Stomach (tissue), 9 donors: ENCODE results near the gene CCDC18. TPM values are rescaled to one million over a fixed set of nuclear protein-coding genes. Genes with fewer than 3 reads are reported as not detected.

ENCODE experiments used
- DNase-seq, 2 donors: peaks; one replicate each; pipeline versions ENCODE4 v3.0.0 to v3.0.0-alpha.2; 2013 to 2019
- H3K27ac ChIP-seq, 5 donors: fragments of 200-600 bp in 4 of 5; sonication (generic) in 4 of 5; one replicate each; pipeline ENCODE4 v1.5.1; 2013 to 2019; ENCODE audit warnings: mild to moderate bottlenecking in 1 of 5, moderate library complexity in 1 of 5
- H3K27me3 ChIP-seq, 3 donors: fragments of 200-600 bp; sonication (generic); one replicate each; pipeline ENCODE4 v1.5.1; 2017 to 2019; ENCODE audit warnings: mixed run types in 1 of 3
- H3K36me3 ChIP-seq, 4 donors: fragments of 200-600 bp; sonication (generic); 1 replicate in 3 of 4; 2 replicates in 1 of 4; pipeline ENCODE4 v1.5.1; 2016 to 2019
- H3K4me1 ChIP-seq, 4 donors: fragments of 200-600 bp; sonication (generic); one replicate each; pipeline ENCODE4 v1.5.1; 2016 to 2019
- H3K4me3 ChIP-seq, 4 donors: fragments of 200-600 bp; sonication (generic) in 3 of 4; one replicate each; pipeline ENCODE4 v1.5.1; 2016 to 2019; ENCODE audit warnings: mild to moderate bottlenecking in 1 of 4
- H3K9me3 ChIP-seq, 4 donors: fragments of 200-600 bp; sonication (generic); one replicate each; pipeline ENCODE4 v1.5.1; 2016 to 2019
- EP300 ChIP-seq: sonication (generic); formaldehyde crosslinking; IDR thresholded peaks from one replicate; pipeline ENCODE4 v1.6.1; 2017; ENCODE audit warnings: antibody characterized with exemption
- POLR2A ChIP-seq, 4 donors: fragments of 450-650 bp; IDR thresholded peaks; one replicate each; pipeline ENCODE4 v1.6.1; 2016; ENCODE audit warnings: antibody characterized with exemption in 4 of 4, control low read depth in 2 of 4, mild to moderate bottlenecking in 1 of 4, moderate library complexity in 1 of 4
- POLR2AphosphoS5 ChIP-seq, 3 donors: sonication (generic); formaldehyde crosslinking; IDR thresholded peaks; one replicate each; pipeline ENCODE4 v1.6.1; 2016; ENCODE audit warnings: antibody characterized with exemption in 3 of 3
- WGBS, 5 donors: extraction: QIAGEN DNeasy Blood & Tissue Kit in 3 of 5; methylation state at CpG; one replicate each; pipeline versions ENCODE4 v1.1.5 to v1.1.7; 2013 to 2018; 5-methylcytosine and 5-hydroxymethylcytosine counted together
- intact Hi-C: fragments of 100-400 bp; cut with DNase I; formaldehyde crosslinking; loops from one replicate; pipeline ENCODE4 v1.15.1; 2023; ENCODE audit warnings: low total_unique reads
- polyA plus RNA-seq, 3 donors: library from polyadenylated mRNA; stranded (reverse); fragments of 200-250 nt; gene quantifications; one replicate each; pipeline ENCODE4 v1.2.3, GENCODE V29; 2013
- total RNA-seq, 5 donors: library from RNA; depleted of rRNA; stranded (reverse); fragments of >200 nt; gene quantifications; one replicate each; pipeline versions ENCODE4 v1.1.0 to v1.2.3, GENCODE V29; 2014 to 2016
- TF ChIP-seq, protein P1 (sequence below), 7 experiments: fragments of 450-650 bp in 4 of 7; fragments of 200-600 bp in 3 of 7; sonication (generic) in 3 of 7; IDR thresholded peaks; one replicate each; pipeline ENCODE4 v1.5.1; 2016 to 2019; ENCODE audit warnings: antibody characterized with exemption in 7 of 7, control low read depth in 2 of 7, mild to moderate bottlenecking in 1 of 7
- donor health status: healthy with polysubstance abuse.
- donor health status: Bipolar disorder and iron deficiency.
- donor health status: healthy.

Gene CCDC18
- total and polyA plus RNA-seq, 8 donors: 0.31 to 50.4 (median 4.2) TPM

DNA sequence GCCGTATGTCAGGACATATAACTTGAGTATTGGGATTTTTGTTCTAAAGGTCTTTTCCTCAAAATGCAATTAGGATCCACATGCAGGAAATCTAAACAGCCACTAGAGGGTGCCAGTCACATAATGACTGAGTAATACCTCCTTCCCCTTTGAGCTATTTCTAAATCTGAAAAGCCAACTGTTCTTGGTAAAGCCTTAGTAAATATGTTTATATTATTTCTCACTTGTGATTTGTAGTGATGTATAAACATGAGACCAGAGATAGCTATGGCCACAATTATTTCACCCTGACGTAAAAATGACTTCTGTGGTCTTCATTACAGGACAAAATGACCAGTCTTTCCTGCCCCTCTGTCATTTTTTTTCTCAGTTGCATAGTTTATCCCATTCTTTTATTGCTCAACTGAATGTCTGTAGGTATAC lies 124.2 kb downstream of the CCDC18 start:
- TF ChIP-seq EP300 (no peak), POLR2A (IDR thresholded peaks at IDR 0.05) (no peak), POLR2AphosphoS5 (IDR thresholded peaks at IDR 0.05) (peak in 1 of 3 donors; percentile 41)
- TF ChIP-seq, protein P1, sequence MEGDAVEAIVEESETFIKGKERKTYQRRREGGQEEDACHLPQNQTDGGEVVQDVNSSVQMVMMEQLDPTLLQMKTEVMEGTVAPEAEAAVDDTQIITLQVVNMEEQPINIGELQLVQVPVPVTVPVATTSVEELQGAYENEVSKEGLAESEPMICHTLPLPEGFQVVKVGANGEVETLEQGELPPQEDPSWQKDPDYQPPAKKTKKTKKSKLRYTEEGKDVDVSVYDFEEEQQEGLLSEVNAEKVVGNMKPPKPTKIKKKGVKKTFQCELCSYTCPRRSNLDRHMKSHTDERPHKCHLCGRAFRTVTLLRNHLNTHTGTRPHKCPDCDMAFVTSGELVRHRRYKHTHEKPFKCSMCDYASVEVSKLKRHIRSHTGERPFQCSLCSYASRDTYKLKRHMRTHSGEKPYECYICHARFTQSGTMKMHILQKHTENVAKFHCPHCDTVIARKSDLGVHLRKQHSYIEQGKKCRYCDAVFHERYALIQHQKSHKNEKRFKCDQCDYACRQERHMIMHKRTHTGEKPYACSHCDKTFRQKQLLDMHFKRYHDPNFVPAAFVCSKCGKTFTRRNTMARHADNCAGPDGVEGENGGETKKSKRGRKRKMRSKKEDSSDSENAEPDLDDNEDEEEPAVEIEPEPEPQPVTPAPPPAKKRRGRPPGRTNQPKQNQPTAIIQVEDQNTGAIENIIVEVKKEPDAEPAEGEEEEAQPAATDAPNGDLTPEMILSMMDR (IDR thresholded peaks at IDR 0.05): peak in 5 of 7 experiments; percentile 55 to 93 (median 89)
- Histone ChIP-seq H3K4me1 (peaks cover 0 to 8% (median 3%) of the 10 kb centered on the region in 4 donors), H3K27ac (no peak overlapping the region), H3K36me3 (peaks cover 0 to 2% (median 0%) of the 10 kb centered on the region in 4 donors), H3K4me3 (no peak overlapping the region), H3K9me3 (no peaks in the 10 kb centered on the region), H3K27me3 (no peaks in the 10 kb centered on the region)
- peak; percentile 47 to 86 for DNase-seq
- intact Hi-C loops: loop anchor here (10.0 kb wide), 1 partner anchor 130 kb away; no protein-coding TSS in a partner anchor
- WGBS, 5 donors: 6 to 19% (median 14%) methylated on average over 2 of the region's 2 CpGs

DNA sequence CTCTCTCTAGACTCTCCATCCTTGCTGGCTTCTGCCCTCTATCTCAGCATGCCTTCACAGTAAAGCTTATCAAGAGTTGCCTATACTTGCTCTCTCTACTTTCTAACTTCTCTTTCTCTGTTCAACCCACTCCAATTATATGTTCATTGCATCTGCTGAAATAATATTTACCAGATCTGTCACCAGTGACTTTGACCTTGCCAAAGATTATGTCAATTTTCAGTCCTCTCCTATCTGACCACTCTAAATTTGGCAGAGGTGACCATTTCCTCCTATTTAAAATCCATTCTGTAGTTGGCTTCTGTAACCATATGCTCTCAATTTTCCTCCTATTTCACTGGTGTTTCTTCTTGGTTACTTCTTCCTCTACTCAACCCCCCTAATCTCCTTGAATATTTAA lies 126.4 kb downstream of the CCDC18 start:
- Histone ChIP-seq H3K4me1 (peaks cover 0 to 8% (median 3%) of the 10 kb centered on the region in 4 donors), H3K4me3 (no peak overlapping the region), H3K36me3 (no peaks in the 10 kb centered on the region), H3K27me3 (no peaks in the 10 kb centered on the region), H3K27ac (no peak overlapping the region), H3K9me3 (no peaks in the 10 kb centered on the region)
- intact Hi-C loops: loop anchor here (10.0 kb wide), 1 partner anchor 128 kb away; no protein-coding TSS in a partner anchor
- DNase-seq: no peak
- TF ChIP-seq EP300: no peak
- TF ChIP-seq, protein P1 (IDR thresholded peaks at IDR 0.05): no peak
- TF ChIP-seq POLR2A (IDR thresholded peaks at IDR 0.05): no peak
- no peak for TF ChIP-seq POLR2AphosphoS5 (IDR thresholded peaks at IDR 0.05)

DNA sequence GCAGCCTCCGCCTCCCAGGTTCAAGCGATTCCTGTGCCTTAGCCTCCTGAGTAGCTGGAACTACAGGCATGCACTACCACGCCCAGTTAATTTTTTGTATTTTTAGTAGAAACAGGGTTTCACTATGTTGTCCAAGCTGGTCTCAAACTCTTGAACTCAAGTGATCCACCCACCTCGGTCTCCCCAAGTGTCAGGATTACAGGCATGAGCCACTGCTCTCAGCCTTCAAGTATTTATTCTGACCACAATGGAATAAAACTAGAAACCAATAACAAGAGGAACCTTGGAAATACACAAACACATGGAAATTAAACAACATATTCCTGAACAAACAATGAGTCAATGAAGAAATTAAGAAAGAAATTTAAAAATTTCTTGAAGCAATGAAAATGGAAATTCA lies 132.5 kb downstream of the CCDC18 start:
- no peaks in the 10 kb centered on the region for H3K4me1 ChIP-seq
- H3K27ac ChIP-seq: no peak overlapping the region
- no peak for TF ChIP-seq EP300
- intact Hi-C loops: no loop called here
- DNase-seq: no peak
- no peak overlapping the region for H3K4me3 ChIP-seq
- 71 to 87% (median 73%) methylated on average over 4 of the region's 4 CpGs for WGBS, 5 donors
- no peaks in the 10 kb centered on the region for H3K27me3 ChIP-seq
- no peaks in the 10 kb centered on the region for H3K36me3 ChIP-seq
- H3K9me3 ChIP-seq: no peaks in the 10 kb centered on the region

DNA sequence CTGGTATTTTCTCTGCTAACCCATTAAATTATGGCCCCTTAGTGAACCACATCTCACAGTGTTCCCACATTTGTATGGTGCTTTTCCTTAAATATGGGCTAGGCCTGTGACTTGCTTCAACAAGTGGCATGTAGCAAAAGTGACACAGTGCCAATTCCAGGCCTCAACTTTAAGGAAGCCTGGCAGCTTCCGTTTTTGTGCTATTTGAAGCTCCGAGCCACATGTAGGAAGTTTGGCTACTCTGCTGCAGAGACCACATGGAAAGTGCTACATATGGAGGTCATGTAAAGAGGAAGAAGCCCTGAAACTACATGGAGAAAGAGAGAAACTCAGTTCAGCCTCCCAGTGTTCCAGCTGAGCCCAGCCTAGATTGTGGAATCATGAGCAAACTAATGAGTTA lies 136.7 kb downstream of the CCDC18 start:
- peak in 1 of 2 donors; percentile 20 for DNase-seq
- Histone ChIP-seq H3K27me3 (no peaks in the 10 kb centered on the region), H3K36me3 (no peaks in the 10 kb centered on the region), H3K4me3 (no peak overlapping the region), H3K9me3 (no peaks in the 10 kb centered on the region), H3K27ac (no peak overlapping the region), H3K4me1 (peaks cover 0 to 6% (median 0%) of the 10 kb centered on the region in 4 donors)
- 48 to 79% (median 65%) methylated on average over 2 of the region's 2 CpGs for WGBS, 5 donors
- no peak for TF ChIP-seq POLR2AphosphoS5 (IDR thresholded peaks at IDR 0.05)
- no peak for TF ChIP-seq POLR2A (IDR thresholded peaks at IDR 0.05)
- TF ChIP-seq EP300: no peak
- TF ChIP-seq, protein P1 (IDR thresholded peaks at IDR 0.05): no peak
- intact Hi-C loops: no loop called here

DNA sequence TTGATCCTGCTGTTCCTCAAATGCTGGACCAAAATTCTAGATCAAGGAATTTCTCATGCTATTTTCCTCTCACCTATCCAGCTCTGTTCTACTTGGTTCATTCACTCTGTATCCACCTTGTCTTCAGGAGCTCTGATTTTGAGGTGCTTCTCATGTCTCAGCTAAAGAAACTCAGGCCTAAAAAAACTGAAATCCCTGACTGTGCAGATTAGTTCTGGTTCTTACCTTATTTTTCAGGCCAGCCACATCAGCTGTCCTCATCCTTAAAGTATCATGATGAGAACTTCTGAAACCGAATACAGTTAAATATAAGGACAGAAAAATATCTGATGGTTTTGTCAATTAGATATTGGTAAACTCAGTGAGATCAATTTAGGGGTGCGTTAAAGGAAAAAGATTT lies 137.4 kb downstream of the CCDC18 start:
- no peaks in the 10 kb centered on the region for H3K27me3 ChIP-seq
- intact Hi-C loops: no loop called here
- WGBS, 5 donors: 96 to 98% (median 97%) methylated on average over 2 of the region's 2 CpGs
- H3K36me3 ChIP-seq: no peaks in the 10 kb centered on the region
- H3K4me3 ChIP-seq: no peak overlapping the region
- H3K9me3 ChIP-seq: no peaks in the 10 kb centered on the region
- H3K4me1 ChIP-seq: peaks cover 0 to 12% (median 0%) of the 10 kb centered on the region in 4 donors
- no peak overlapping the region for H3K27ac ChIP-seq
- DNase-seq: no peak
- TF ChIP-seq EP300: no peak
- TF ChIP-seq, protein P1 (IDR thresholded peaks at IDR 0.05): no peak
